ENCODE measurements around the gene C1orf122.

Gene C1orf122

GRCh38 chr1:37831109-37831508 is 23.5 kb downstream of the C1orf122 start (continued):
- TF ChIP-seq PATZ1 (CRISPR knock-in tag; IDR thresholded peaks at IDR 0.05; ENCODE audit: borderline replicate concordance), result no peak
- no peak for TF ChIP-seq RARB (CRISPR knock-in tag; IDR thresholded peaks at IDR 0.05)

- ATAC-seq, result no peak
- TF ChIP-seq TOX (CRISPR knock-in tag; IDR thresholded peaks at IDR 0.05; ENCODE audit: borderline replicate concordance), result no peak
- TF ChIP-seq ZFP30 (CRISPR knock-in tag; IDR thresholded peaks at IDR 0.05), result no peak
- TF ChIP-seq POU6F1 (CRISPR knock-in tag; IDR thresholded peaks at IDR 0.05; ENCODE audit: borderline replicate concordance, low read depth), result no peak
- TF ChIP-seq GLIS3 (CRISPR knock-in tag; IDR thresholded peaks at IDR 0.05), result no peak
- no peak for TF ChIP-seq ZNF70 (CRISPR knock-in tag; IDR thresholded peaks at IDR 0.05)
- no peak for TF ChIP-seq ARNTL (CRISPR knock-in tag; IDR thresholded peaks at IDR 0.05; ENCODE audit: borderline replicate concordance, low read depth)
- TF ChIP-seq TCF4 (CRISPR knock-in tag; IDR thresholded peaks at IDR 0.05; ENCODE audit: borderline replicate concordance), result no peak
- TF ChIP-seq SNAI2 (CRISPR knock-in tag; IDR thresholded peaks at IDR 0.05), result no peak
- no peak for TF ChIP-seq ZNF8 (CRISPR knock-in tag; IDR thresholded peaks at IDR 0.05)
- no peak for TF ChIP-seq RARB (CRISPR knock-in tag; IDR thresholded peaks at IDR 0.05)
- TF ChIP-seq, protein P1, sequence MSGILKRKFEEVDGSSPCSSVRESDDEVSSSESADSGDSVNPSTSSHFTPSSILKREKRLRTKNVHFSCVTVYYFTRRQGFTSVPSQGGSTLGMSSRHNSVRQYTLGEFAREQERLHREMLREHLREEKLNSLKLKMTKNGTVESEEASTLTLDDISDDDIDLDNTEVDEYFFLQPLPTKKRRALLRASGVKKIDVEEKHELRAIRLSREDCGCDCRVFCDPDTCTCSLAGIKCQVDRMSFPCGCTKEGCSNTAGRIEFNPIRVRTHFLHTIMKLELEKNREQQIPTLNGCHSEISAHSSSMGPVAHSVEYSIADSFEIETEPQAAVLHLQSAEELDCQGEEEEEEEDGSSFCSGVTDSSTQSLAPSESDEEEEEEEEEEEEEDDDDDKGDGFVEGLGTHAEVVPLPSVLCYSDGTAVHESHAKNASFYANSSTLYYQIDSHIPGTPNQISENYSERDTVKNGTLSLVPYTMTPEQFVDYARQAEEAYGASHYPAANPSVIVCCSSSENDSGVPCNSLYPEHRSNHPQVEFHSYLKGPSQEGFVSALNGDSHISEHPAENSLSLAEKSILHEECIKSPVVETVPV (CRISPR knock-in tag; IDR thresholded peaks at IDR 0.05), result no peak
- TF ChIP-seq ZNF565 (CRISPR knock-in tag; conservative IDR thresholded peaks at IDR 0.05; ENCODE audit: low read depth), result no peak
- TF ChIP-seq ESRRG (CRISPR knock-in tag; IDR thresholded peaks at IDR 0.05), result no peak
- TF ChIP-seq PATZ1 (CRISPR knock-in tag; IDR thresholded peaks at IDR 0.05; ENCODE audit: borderline replicate concordance), result no peak
- TF ChIP-seq, protein P2, sequence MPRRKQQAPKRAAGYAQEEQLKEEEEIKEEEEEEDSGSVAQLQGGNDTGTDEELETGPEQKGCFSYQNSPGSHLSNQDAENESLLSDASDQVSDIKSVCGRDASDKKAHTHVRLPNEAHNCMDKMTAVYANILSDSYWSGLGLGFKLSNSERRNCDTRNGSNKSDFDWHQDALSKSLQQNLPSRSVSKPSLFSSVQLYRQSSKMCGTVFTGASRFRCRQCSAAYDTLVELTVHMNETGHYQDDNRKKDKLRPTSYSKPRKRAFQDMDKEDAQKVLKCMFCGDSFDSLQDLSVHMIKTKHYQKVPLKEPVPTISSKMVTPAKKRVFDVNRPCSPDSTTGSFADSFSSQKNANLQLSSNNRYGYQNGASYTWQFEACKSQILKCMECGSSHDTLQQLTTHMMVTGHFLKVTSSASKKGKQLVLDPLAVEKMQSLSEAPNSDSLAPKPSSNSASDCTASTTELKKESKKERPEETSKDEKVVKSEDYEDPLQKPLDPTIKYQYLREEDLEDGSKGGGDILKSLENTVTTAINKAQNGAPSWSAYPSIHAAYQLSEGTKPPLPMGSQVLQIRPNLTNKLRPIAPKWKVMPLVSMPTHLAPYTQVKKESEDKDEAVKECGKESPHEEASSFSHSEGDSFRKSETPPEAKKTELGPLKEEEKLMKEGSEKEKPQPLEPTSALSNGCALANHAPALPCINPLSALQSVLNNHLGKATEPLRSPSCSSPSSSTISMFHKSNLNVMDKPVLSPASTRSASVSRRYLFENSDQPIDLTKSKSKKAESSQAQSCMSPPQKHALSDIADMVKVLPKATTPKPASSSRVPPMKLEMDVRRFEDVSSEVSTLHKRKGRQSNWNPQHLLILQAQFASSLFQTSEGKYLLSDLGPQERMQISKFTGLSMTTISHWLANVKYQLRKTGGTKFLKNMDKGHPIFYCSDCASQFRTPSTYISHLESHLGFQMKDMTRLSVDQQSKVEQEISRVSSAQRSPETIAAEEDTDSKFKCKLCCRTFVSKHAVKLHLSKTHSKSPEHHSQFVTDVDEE (CRISPR knock-in tag; IDR thresholded peaks at IDR 0.05), result no peak
These were observed 24.2 kb downstream of the C1orf122 start for GRCh38 chr1:37831809-37832208.

DNA sequence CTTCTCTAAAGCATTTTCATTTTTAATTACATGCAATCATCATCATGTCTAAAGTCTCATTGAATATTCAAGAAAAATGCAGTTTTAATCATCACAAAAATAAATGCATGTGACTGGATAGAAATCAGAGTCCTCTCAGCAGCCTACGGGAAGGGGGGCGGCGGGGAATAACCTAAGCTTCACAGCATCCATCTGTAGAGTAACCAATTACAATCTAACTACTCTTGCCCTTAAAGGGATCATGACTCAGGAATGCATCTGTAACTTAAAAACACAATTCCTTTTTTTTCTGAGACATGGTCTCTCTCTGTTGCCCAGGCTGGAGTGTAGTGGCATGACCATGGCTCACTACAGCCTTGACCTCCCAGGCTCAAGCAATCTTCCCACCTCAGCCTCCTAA is 29.2 kb downstream of the C1orf122 start:
- no peak for ATAC-seq
- TF ChIP-seq OSR1 (CRISPR knock-in tag; IDR thresholded peaks at IDR 0.05) (no peak), ZC3H10 (CRISPR knock-in tag; IDR thresholded peaks at IDR 0.05) (no peak), POU6F1 (CRISPR knock-in tag; IDR thresholded peaks at IDR 0.05; ENCODE audit: borderline replicate concordance, low read depth) (no peak), ESRRG (CRISPR knock-in tag; IDR thresholded peaks at IDR 0.05) (no peak), ZNF565 (CRISPR knock-in tag; conservative IDR thresholded peaks at IDR 0.05; ENCODE audit: low read depth) (no peak), CREB5 (CRISPR knock-in tag; IDR thresholded peaks at IDR 0.05; ENCODE audit: low read depth) (no peak), CSDC2 (CRISPR knock-in tag; IDR thresholded peaks at IDR 0.05) (no peak), RARB (CRISPR knock-in tag; IDR thresholded peaks at IDR 0.05) (no peak), GLIS3 (CRISPR knock-in tag; IDR thresholded peaks at IDR 0.05) (no peak), ISL1 (CRISPR knock-in tag; IDR thresholded peaks at IDR 0.05) (no peak)
- TF ChIP-seq, protein P2 (CRISPR knock-in tag; IDR thresholded peaks at IDR 0.05), result no peak
- TF ChIP-seq, protein P1 (CRISPR knock-in tag; IDR thresholded peaks at IDR 0.05), result no peak
